ENCODE results near the gene ARVCF. TPM values are rescaled to one million over a fixed set of nuclear protein-coding genes. Genes with fewer than 3 reads are reported as not detected.
A peak's percentile ranks its signal among the peaks of the same experiment; 100 is the strongest.

ARVCF gene
- total and polyA plus RNA-seq, 9 of the 15 experiments (the other 6 are each of a cell fraction or from before 2014, with no cell fraction given) = 0.03 to 97.4 (median 15.6) TPM

DNA sequence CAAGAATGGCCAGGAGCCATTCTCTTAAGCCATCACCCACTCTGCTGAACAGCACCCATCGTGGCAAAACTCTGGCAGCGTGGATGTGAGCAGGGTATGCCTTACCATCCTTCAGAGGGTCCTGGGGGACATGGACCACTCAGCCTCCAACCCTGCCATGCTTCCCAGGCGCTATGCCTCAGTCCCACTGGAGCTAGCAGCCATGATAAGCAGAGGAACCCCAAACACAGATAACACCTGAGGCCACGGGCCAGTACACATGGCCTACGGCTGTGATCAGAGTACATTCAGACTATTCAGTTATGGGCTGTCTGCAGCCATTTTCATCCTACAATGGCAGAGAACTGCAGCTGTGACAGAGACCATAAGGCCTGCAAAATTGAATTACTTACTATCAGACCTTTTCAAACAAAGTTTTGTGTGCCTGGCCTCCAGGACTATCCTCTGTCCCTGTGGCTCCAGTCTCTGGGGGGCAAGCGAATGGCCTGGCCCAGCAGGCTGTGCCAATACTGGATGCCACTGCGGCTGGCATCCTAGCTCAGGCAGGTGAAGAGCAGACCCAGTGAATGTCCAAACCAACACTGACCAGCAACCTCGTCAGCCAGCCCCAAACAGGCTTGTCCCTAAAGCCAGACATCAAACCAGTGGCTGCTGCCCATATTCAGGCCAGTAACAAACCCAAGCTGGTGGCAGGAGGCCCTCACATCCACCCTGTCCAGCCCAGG lies 6.9 kb downstream of the ARVCF start (continued):
- TF ChIP-seq, protein P1, sequence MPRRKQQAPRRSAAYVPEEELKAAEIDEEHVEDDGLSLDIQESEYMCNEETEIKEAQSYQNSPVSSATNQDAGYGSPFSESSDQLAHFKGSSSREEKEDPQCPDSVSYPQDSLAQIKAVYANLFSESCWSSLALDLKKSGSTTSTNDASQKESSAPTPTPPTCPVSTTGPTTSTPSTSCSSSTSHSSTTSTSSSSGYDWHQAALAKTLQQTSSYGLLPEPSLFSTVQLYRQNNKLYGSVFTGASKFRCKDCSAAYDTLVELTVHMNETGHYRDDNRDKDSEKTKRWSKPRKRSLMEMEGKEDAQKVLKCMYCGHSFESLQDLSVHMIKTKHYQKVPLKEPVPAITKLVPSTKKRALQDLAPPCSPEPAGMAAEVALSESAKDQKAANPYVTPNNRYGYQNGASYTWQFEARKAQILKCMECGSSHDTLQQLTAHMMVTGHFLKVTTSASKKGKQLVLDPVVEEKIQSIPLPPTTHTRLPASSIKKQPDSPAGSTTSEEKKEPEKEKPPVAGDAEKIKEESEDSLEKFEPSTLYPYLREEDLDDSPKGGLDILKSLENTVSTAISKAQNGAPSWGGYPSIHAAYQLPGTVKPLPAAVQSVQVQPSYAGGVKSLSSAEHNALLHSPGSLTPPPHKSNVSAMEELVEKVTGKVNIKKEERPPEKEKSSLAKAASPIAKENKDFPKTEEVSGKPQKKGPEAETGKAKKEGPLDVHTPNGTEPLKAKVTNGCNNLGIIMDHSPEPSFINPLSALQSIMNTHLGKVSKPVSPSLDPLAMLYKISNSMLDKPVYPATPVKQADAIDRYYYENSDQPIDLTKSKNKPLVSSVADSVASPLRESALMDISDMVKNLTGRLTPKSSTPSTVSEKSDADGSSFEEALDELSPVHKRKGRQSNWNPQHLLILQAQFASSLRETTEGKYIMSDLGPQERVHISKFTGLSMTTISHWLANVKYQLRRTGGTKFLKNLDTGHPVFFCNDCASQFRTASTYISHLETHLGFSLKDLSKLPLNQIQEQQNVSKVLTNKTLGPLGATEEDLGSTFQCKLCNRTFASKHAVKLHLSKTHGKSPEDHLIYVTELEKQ (CRISPR knock-in tag; IDR thresholded peaks at IDR 0.05) = no peak
- TF ChIP-seq ZBTB1 (CRISPR knock-in tag; IDR thresholded peaks at IDR 0.05; ENCODE audit: borderline replicate concordance, low read depth) = no peak
- TF ChIP-seq ZSCAN29 (IDR thresholded peaks at IDR 0.05) = no peak
- 0 out of 2 replicates have a peak, but pooled peaks have one; percentile 6 for TF ChIP-seq PHB (CRISPR knock-in tag; IDR thresholded peaks at IDR 0.05)
- no peak for TF ChIP-seq RFX5 (IDR thresholded peaks at IDR 0.05; ENCODE audit: low read depth, low read length)
- no peak for TF ChIP-seq POU5F1 (IDR thresholded peaks at IDR 0.05; ENCODE audit: borderline replicate concordance, low read depth, low read length, partially characterized antibody)
- 0 out of 2 replicates have a peak, but pooled peaks have one; percentile 27 for TF ChIP-seq DMBX1 (CRISPR knock-in tag; IDR thresholded peaks at IDR 0.05; ENCODE audit: borderline replicate concordance)
- TF ChIP-seq SNRNP70 (optimal IDR thresholded peaks at IDR 0.05; ENCODE audit: low read depth, low read length) = no peak
- TF ChIP-seq MEIS2 (IDR thresholded peaks at IDR 0.05; ENCODE audit: partially characterized antibody) = no peak
- no peak for TF ChIP-seq MCM3 (IDR thresholded peaks at IDR 0.05)
- TF ChIP-seq, protein P2, sequence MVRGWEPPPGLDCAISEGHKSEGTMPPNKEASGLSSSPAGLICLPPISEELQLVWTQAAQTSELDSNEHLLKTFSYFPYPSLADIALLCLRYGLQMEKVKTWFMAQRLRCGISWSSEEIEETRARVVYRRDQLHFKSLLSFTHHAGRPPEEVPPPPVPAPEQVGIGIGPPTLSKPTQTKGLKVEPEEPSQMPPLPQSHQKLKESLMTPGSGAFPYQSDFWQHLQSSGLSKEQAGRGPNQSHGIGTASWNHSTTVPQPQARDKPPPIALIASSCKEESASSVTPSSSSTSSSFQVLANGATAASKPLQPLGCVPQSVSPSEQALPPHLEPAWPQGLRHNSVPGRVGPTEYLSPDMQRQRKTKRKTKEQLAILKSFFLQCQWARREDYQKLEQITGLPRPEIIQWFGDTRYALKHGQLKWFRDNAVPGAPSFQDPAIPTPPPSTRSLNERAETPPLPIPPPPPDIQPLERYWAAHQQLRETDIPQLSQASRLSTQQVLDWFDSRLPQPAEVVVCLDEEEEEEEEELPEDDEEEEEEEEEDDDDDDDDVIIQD (CRISPR knock-in tag; IDR thresholded peaks at IDR 0.05) = no peak
- TF ChIP-seq TCFL5 (CRISPR knock-in tag; conservative IDR thresholded peaks at IDR 0.05) = no peak
- peak; percentile 63 for TF ChIP-seq CBFA2T3 (IDR thresholded peaks at IDR 0.05)
- no peak for TF ChIP-seq NCOA6 (IDR thresholded peaks at IDR 0.05)
- TF ChIP-seq, protein P3, sequence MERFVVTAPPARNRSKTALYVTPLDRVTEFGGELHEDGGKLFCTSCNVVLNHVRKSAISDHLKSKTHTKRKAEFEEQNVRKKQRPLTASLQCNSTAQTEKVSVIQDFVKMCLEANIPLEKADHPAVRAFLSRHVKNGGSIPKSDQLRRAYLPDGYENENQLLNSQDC (CRISPR knock-in tag; IDR thresholded peaks at IDR 0.05) = no peak
- no peak for TF ChIP-seq NFIC (IDR thresholded peaks at IDR 0.05)
- TF ChIP-seq ZNF274 (IDR thresholded peaks at IDR 0.05; ENCODE audit: borderline replicate concordance, low read depth, low read length) = no peak
- TF ChIP-seq, protein P4, sequence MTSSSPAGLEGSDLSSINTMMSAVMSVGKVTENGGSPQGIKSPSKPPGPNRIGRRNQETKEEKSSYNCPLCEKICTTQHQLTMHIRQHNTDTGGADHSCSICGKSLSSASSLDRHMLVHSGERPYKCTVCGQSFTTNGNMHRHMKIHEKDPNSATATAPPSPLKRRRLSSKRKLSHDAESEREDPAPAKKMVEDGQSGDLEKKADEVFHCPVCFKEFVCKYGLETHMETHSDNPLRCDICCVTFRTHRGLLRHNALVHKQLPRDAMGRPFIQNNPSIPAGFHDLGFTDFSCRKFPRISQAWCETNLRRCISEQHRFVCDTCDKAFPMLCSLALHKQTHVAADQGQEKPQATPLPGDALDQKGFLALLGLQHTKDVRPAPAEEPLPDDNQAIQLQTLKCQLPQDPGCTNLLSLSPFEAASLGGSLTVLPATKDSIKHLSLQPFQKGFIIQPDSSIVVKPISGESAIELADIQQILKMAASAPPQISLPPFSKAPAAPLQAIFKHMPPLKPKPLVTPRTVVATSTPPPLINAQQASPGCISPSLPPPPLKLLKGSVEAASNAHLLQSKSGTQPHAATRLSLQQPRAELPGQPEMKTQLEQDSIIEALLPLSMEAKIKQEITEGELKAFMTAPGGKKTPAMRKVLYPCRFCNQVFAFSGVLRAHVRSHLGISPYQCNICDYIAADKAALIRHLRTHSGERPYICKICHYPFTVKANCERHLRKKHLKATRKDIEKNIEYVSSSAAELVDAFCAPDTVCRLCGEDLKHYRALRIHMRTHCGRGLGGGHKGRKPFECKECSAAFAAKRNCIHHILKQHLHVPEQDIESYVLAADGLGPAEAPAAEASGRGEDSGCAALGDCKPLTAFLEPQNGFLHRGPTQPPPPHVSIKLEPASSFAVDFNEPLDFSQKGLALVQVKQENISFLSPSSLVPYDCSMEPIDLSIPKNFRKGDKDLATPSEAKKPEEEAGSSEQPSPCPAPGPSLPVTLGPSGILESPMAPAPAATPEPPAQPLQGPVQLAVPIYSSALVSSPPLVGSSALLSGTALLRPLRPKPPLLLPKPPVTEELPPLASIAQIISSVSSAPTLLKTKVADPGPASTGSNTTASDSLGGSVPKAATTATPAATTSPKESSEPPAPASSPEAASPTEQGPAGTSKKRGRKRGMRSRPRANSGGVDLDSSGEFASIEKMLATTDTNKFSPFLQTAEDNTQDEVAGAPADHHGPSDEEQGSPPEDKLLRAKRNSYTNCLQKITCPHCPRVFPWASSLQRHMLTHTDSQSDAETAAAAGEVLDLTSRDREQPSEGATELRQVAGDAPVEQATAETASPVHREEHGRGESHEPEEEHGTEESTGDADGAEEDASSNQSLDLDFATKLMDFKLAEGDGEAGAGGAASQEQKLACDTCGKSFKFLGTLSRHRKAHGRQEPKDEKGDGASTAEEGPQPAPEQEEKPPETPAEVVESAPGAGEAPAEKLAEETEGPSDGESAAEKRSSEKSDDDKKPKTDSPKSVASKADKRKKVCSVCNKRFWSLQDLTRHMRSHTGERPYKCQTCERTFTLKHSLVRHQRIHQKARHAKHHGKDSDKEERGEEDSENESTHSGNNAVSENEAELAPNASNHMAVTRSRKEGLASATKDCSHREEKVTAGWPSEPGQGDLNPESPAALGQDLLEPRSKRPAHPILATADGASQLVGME (CRISPR knock-in tag; IDR thresholded peaks at IDR 0.05) = no peak

Measured in K562 (cell line).